GM12875 (cell line): ENCODE results near the gene FGA.

Experiments used
- H3K4me3 ChIP-seq: one replicate; pipeline ENCODE4 v1.5.1; 2011; ENCODE audit warnings: low read depth, low read length, control low read depth
- TF ChIP-seq, protein P1 (sequence below): IDR thresholded peaks from 2 replicates; pipeline ENCODE4 v1.5.1; 2011; ENCODE audit warnings: low read depth, mild to moderate bottlenecking, control low read depth, inconsistent platforms, low read length, moderate library complexity, borderline replicate concordance; ENCODE audit not compliant: insufficient read depth

FGA gene

DNA sequence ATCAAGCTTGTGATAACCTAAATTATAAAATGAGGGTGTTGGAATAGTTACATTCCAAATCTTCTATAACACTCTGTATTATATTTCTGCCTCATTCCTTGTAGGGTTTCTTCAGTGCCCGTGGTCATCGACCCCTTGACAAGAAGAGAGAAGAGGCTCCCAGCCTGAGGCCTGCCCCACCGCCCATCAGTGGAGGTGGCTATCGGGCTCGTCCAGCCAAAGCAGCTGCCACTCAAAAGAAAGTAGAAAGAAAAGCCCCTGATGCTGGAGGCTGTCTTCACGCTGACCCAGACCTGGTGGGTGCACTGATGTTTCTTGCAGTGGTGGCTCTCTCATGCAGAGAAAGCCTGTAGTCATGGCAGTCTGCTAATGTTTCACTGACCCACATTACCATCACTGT is 24.8 kb downstream of the FGA start:
- no peak overlapping the region for H3K4me3 ChIP-seq
- TF ChIP-seq, protein P1, sequence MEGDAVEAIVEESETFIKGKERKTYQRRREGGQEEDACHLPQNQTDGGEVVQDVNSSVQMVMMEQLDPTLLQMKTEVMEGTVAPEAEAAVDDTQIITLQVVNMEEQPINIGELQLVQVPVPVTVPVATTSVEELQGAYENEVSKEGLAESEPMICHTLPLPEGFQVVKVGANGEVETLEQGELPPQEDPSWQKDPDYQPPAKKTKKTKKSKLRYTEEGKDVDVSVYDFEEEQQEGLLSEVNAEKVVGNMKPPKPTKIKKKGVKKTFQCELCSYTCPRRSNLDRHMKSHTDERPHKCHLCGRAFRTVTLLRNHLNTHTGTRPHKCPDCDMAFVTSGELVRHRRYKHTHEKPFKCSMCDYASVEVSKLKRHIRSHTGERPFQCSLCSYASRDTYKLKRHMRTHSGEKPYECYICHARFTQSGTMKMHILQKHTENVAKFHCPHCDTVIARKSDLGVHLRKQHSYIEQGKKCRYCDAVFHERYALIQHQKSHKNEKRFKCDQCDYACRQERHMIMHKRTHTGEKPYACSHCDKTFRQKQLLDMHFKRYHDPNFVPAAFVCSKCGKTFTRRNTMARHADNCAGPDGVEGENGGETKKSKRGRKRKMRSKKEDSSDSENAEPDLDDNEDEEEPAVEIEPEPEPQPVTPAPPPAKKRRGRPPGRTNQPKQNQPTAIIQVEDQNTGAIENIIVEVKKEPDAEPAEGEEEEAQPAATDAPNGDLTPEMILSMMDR, result no peak

DNA sequence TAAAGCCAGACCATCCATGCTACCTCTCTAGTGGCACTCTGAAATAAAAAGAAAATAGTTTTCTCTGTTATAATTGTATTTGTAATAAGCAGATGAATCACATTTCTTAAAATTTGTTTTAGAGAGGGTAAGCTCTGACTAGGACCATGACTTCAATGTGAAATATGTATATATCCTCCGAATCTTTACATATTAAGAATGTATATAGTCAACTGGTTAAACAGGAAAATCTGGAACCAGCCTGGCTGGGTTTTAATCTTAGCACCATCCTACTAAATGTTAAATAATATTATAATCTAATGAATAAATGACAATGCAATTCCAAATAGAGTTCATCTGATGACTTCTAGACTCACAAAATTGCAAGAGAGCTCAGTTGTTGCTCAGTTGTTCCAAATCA is 26.2 kb downstream of the FGA start:
- TF ChIP-seq, protein P1, result no peak
- H3K4me3 ChIP-seq, result no peak overlapping the region

DNA sequence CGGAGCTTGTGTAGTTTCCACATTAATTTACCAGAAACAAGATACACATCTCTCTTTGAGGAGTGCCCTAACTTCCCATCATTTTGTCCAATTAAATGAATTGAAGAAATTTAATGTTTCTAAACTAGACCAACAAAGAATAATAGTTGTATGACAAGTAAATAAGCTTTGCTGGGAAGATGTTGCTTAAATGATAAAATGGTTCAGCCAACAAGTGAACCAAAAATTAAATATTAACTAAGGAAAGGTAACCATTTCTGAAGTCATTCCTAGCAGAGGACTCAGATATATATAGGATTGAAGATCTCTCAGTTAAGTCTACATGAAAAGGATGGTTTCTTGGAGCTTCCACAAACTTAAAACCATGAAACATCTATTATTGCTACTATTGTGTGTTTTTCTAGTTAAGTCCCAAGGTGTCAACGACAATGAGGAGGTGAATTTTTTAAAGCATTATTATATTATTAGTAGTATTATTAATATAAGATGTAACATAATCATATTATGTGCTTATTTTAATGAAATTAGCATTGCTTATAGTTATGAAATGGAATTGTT is 27.8 kb downstream of the FGA start, which contains the start of gene FGB:
TSS of gene FGB (plus strand) at position 315 of the 558 bp plus-strand sequence. CDS start at position 323, 8 bp downstream.
- no peak within 1 kb of the TSS for H3K4me3 ChIP-seq
- TF ChIP-seq, protein P1, result no peak

DNA sequence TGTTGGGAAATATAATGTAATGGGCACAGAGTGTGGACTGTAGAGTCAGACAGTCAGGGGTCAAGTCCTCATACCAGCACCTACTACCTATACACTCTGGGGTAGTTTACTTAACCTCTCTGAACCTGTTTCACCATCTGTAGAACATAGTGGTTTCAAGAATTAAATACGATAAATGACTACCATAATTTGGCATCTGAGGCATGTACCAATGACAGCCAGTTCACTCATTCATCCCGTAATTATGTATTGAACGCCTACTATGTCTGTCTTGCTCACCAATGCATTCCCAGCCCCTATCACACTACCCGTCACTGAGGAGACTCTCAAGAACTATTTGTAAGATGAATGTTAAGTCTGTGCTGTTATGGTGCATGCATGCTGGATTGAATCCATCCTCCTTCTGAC is 29.7 kb downstream of the FGA start:
- H3K4me3 ChIP-seq, result no peak overlapping the region
- TF ChIP-seq, protein P1, result no peak

DNA sequence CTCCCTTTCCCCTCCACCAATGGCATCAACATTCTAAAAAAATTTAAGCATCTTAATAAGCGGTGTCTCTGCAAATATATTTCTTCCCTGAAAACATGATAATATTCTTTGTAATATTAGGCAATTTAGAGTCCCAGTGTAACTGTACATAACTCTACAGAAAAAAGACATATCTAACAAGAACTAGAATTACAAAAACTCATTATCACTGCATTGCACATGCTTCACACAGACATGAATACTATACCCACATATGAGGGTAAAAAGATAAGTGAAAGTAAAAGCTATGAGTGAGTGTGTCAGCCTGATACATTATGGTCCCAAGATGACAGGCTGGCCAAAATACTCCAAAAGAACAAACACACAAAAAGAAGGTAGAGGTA is 30.1 kb downstream of the FGA start:
- H3K4me3 ChIP-seq, result no peak overlapping the region
- TF ChIP-seq, protein P1, result no peak

DNA sequence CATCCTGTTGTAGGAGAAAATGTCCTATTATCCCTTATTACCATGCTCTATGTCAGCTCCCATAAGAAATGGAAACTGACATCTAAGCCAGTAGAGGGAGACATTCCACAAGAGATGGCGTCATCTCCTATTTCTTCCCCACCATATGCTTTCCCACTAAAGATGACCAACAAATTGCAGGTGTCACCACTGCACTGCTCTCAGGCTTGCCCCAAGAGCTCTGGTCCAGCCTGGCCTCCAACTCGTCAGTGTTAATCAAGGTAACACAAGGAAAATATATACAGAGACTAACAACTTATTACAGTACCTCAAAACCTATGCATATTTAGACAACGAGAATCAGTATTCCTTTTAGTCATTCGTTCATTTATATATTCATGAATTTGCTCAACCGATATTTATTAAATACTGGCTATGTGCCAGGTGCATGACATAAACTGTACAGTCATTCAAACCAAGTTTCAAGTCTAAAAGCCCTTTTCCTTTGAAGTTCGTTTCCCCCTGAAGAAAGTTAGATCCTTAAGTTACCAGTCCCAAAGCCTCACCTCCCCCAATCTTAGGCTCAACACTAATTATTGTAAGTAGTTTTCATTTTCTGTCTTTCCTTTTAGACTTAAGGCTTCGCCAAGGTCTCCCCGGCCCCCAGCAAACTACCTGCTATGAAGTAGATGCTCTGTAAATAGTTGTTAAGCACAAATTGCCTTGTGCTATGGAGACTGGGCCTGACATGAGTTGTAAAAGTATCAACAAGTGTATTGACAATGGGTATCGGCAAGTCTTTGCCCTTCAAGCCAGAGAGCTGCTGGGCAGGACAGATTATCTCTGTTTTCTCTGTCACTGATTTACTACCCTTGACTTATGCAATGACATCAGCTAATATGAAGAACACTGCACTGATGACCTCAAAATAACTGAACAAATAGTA is 30.8 kb downstream of the FGA start:
- H3K4me3 ChIP-seq, result no peak overlapping the region
- TF ChIP-seq, protein P1, result peak; percentile 42; the same call in 1 of the 2 replicates

DNA sequence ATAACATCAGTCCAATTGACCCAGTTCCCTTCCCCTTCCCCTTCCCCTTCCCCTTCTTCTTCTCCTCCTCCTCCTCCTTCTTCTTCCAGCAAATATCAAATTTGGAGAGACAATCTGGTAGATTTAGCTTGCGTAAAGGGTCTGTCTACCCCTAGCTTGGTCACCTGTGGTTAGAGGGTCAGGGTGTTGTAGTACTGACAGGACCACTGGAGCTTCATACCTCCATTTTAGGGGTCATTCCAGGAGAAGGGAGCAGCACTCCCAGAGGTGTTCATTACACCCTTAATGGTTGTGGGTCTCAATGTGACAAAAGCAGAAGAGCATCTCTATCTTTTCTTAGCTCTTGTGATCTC is 31.4 kb downstream of the FGA start:
- H3K4me3 ChIP-seq, result no peak overlapping the region
- TF ChIP-seq, protein P1, result no peak
